A549 (cell line): ENCODE data around the gene FAM78B. TPM values are rescaled to one million over a fixed set of nuclear protein-coding genes. Genes with fewer than 3 reads are reported as not detected.

ENCODE experiments used
- ATAC-seq, 2 experiments: fragments of 200-7000 bp in 1 of 2; fragments of >200 bp in 1 of 2; cut with Nextera tagmentation in 1 of 2; cut with Tn5 transposase in 1 of 2; 3 replicates each; pipeline versions ENCODE4 v1.8.0 to v1.9.1; 2018 to 2020; ENCODE audit warnings: mild to moderate bottlenecking in 1 of 2, moderate library complexity in 1 of 2
- CTCF ChIA-PET: fragments of 300-600 bp; sonication (Branson Sonifier 250); formaldehyde crosslinking; extraction: SDS; loops from one replicate; lab custom pipeline; 2021; ENCODE audit warnings: antibody characterized with exemption, inconsistent platforms; lab: Yijun Ruan, JAX
- POLR2A ChIA-PET: fragments of 350-600 bp; formaldehyde crosslinking; extraction: SDS; loops from one replicate; lab custom pipeline; 2021; ENCODE audit warnings: antibody characterized with exemption, inconsistent platforms; lab: Yijun Ruan, JAX
- DNase-seq, 2 experiments: peaks; one replicate each; pipeline versions ENCODE4 v3.0.0 to v3.0.0-alpha.2; 2011 to 2016; ENCODE audit warnings: low read depth in 1 of 2, low spot score in 1 of 2
- FAIRE-seq: peaks from 2 replicates; lab custom pipeline; 2011; peaks lifted over from hg19 to GRCh38; lab: Jason Lieb, UNC
- H3K27ac ChIP-seq, 2 experiments: fragments of >200 bp; sonication (Bioruptor Twin); formaldehyde crosslinking; 3 replicates each; pipeline ENCODE4 v1.5.1; 2016 to 2017
- H3K4me1 ChIP-seq: fragments of >200 bp; sonication (Bioruptor Twin); formaldehyde crosslinking; 3 replicates; pipeline ENCODE4 v1.6.1; 2016
- H3K4me2 ChIP-seq: fragments of >200 bp; sonication (Bioruptor Twin); formaldehyde crosslinking; 3 replicates; pipeline ENCODE4 v1.6.1; 2016
- H3K4me3 ChIP-seq: fragments of >200 bp; sonication (Bioruptor Twin); formaldehyde crosslinking; 3 replicates; pipeline ENCODE4 v1.5.1; 2016
- H3K9me3 ChIP-seq: fragments of >200 bp; sonication (Bioruptor Twin); formaldehyde crosslinking; 3 replicates; pipeline ENCODE4 v1.6.1; 2016
- BHLHE40 ChIP-seq: IDR thresholded peaks from 2 replicates; pipeline ENCODE4 v1.6.1; 2012; ENCODE audit warnings: low read depth, low read length, inconsistent platforms
- CEBPB ChIP-seq, 2 experiments: fragments of >200 bp in 1 of 2; sonication (Bioruptor Twin) in 1 of 2; formaldehyde crosslinking in 1 of 2; IDR thresholded peaks; 2 replicates each; pipeline ENCODE4 v1.6.1; 2012 to 2016
- CHD2 ChIP-seq: fragments of 150-350 bp; IDR thresholded peaks from 2 replicates; pipeline ENCODE4 v1.6.1; 2014; ENCODE audit warnings: low read length; ENCODE audit not compliant: partially characterized antibody
- CHD4 ChIP-seq: fragments of 200-600 bp; sonication (generic); IDR thresholded peaks from 2 replicates; pipeline ENCODE4 v1.6.1; 2016; ENCODE audit warnings: antibody characterized with exemption, mild to moderate bottlenecking, borderline replicate concordance
- EHF ChIP-seq: fragments of 250-450 bp; sonication (Bioruptor Pico); IDR thresholded peaks from 2 replicates; pipeline ENCODE4 v1.5.0; 2020; ENCODE audit warnings: mild to moderate bottlenecking
- EHMT2 ChIP-seq: fragments of 200-600 bp; sonication (generic); IDR thresholded peaks from 2 replicates; pipeline ENCODE4 v1.6.1; 2016; ENCODE audit warnings: antibody characterized with exemption, low read depth, mild to moderate bottlenecking, moderate library complexity
- EP300 ChIP-seq, 2 experiments: fragments of >200 bp; sonication (Bioruptor Twin); formaldehyde crosslinking; IDR thresholded peaks; 2 replicates in 1 of 2; 3 replicates in 1 of 2; pipeline ENCODE4 v1.6.1; 2016 to 2017
- ESRRA ChIP-seq: fragments of 150-350 bp; IDR thresholded peaks from 2 replicates; pipeline ENCODE4 v1.6.1; 2014; ENCODE audit warnings: mild to moderate bottlenecking, low read length, borderline replicate concordance
- FOSL2 ChIP-seq, 2 experiments: fragments of 450-650 bp in 1 of 2; fragments of >200 bp in 1 of 2; sonication (Bioruptor Twin) in 1 of 2; formaldehyde crosslinking; IDR thresholded peaks; 2 replicates each; pipeline versions ENCODE4 v1.5.0 to v1.6.1; 2016 to 2020; ENCODE audit warnings: mild to moderate bottlenecking in 1 of 2, moderate library complexity in 1 of 2
- FOXS1 ChIP-seq: fragments of 250-450 bp; sonication (Bioruptor Pico); IDR thresholded peaks from 2 replicates; pipeline ENCODE4 v1.5.0; 2020; ENCODE audit warnings: mild to moderate bottlenecking, moderate library complexity
- GATA3 ChIP-seq: IDR thresholded peaks from 2 replicates; pipeline ENCODE4 v1.6.1; 2012; ENCODE audit warnings: borderline replicate concordance
- HDAC2 ChIP-seq: fragments of 200-600 bp; sonication (generic); IDR thresholded peaks from 2 replicates; pipeline ENCODE4 v1.6.1; 2016
- HEYL ChIP-seq: fragments of 250-450 bp; sonication (Bioruptor Pico); IDR thresholded peaks from 2 replicates; pipeline ENCODE4 v1.8.0; 2021; ENCODE audit warnings: mild to moderate bottlenecking, moderate library complexity
- HOXB13 ChIP-seq: fragments of 250-450 bp; sonication (Bioruptor Pico); IDR thresholded peaks from 2 replicates; pipeline ENCODE4 v1.5.0; 2020; ENCODE audit warnings: low read depth, mild to moderate bottlenecking, moderate library complexity
- HOXB5 ChIP-seq: fragments of 250-450 bp; sonication (Bioruptor Pico); IDR thresholded peaks from 2 replicates; pipeline ENCODE4 v1.5.0; 2020; ENCODE audit warnings: mild to moderate bottlenecking, moderate library complexity
- MYC ChIP-seq: IDR thresholded peaks from 2 replicates; pipeline ENCODE4 v1.6.1; 2012; ENCODE audit warnings: mild to moderate bottlenecking, inconsistent platforms, low read length, improper control_type of control experiment, borderline replicate concordance
- NR3C1 ChIP-seq: fragments of >200 bp; sonication (Bioruptor Twin); formaldehyde crosslinking; IDR thresholded peaks from 3 replicates; pipeline ENCODE4 v1.6.1; 2017
- POLR2AphosphoS2 ChIP-seq: conservative IDR thresholded peaks from 2 replicates; pipeline ENCODE4 v1.6.1; 2012; ENCODE audit warnings: low read length, improper control_type of control experiment, inconsistent platforms
- RFX5 ChIP-seq: fragments of 450-650 bp; IDR thresholded peaks from 2 replicates; pipeline ENCODE4 v1.7.1; 2014; ENCODE audit warnings: antibody characterized with exemption, mild to moderate bottlenecking, moderate library complexity
- SMC3 ChIP-seq: fragments of >200 bp; sonication (Bioruptor Twin); formaldehyde crosslinking; IDR thresholded peaks from 3 replicates; pipeline ENCODE4 v1.6.1; 2018; ENCODE audit warnings: inconsistent platforms
- TFCP2L1 ChIP-seq: fragments of 250-450 bp; sonication (Bioruptor Pico); IDR thresholded peaks from 2 replicates; pipeline ENCODE4 v1.5.0; 2021; ENCODE audit warnings: mild to moderate bottlenecking
- ZC3H11A ChIP-seq: fragments of 450-650 bp; IDR thresholded peaks from 2 replicates; pipeline ENCODE4 v1.6.1; 2014; ENCODE audit warnings: antibody characterized with exemption, mild to moderate bottlenecking
- ZFP36 ChIP-seq: fragments of 450-650 bp; IDR thresholded peaks from 2 replicates; pipeline ENCODE4 v1.6.1; 2014; ENCODE audit warnings: borderline replicate concordance; ENCODE audit not compliant: partially characterized antibody
- WGBS: methylation state at CpG from one replicate; pipeline ENCODE4 v1.1.6; 2017; ENCODE audit errors: missing lambda C conversion rate; 5-methylcytosine and 5-hydroxymethylcytosine counted together
- polyA plus RNA-seq, 4 experiments: library from polyadenylated mRNA; depleted of rRNA in 3 of 4; stranded (reverse); fragments of >200 nt; fragmentation: RNase III in 1 of 4; extraction: RNeasy Plus Mini Kit Qiagen cat#74134 plus additional on column Dnase treatment in 1 of 4; gene quantifications; 2 replicates in 3 of 4; 3 replicates in 1 of 4; pipeline ENCODE4 v1.2.3, GENCODE V29; 2011 to 2017
- TF ChIP-seq, protein P1 (sequence below): fragments of 450-650 bp; IDR thresholded peaks from 2 replicates; pipeline ENCODE4 v1.6.1; 2014; ENCODE audit warnings: antibody characterized with exemption
- TF ChIP-seq, protein P2 (sequence below): IDR thresholded peaks from 2 replicates; pipeline ENCODE4 v1.6.1; 2012
- TF ChIP-seq, protein P3 (sequence below): IDR thresholded peaks from 2 replicates; pipeline ENCODE4 v1.6.1; 2012; ENCODE audit warnings: low read depth, borderline replicate concordance
- TF ChIP-seq, protein P4 (sequence below): fragments of >200 bp; sonication (Bioruptor Twin); formaldehyde crosslinking; IDR thresholded peaks from 2 replicates; pipeline ENCODE4 v1.6.1; 2016

FAM78B gene
- polyA plus RNA-seq, 2 of the 4 experiments (the other 2 are of a cell fraction) = 0.13 to 0.34 TPM

DNA sequence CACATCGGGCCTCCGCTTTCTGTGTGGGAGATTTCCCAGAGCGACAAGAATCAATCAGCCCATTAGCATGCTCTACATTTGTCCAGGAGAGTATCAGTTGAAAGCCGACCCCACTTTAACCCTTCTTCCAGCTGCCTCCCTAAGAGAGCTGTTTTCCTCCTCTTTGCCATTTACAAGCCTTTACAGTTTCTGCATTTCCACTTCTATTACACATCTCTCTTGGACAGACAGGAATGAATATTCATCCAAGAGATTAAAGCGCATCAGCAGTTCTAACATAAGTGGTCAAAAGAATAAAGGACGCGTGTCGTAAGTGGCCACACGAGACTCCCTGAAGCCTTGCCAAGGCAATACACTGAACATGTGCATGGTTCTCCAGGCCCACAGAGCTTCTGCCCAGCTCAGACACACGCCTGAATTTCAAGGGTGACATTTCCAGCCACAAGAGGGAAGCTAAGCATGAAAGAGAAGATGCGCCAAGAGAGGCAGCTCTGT is 47.3 kb downstream of the FAM78B start:
- no peak for FAIRE-seq
- no peak overlapping the region for H3K27ac ChIP-seq
- no peak for ATAC-seq
- no peak overlapping the region for H3K4me3 ChIP-seq
- ChIA-PET POLR2A (no interaction called here), CTCF (no interaction called here)
- no peak overlapping the region for H3K4me2 ChIP-seq
- no peaks in the 10 kb centered on the region for H3K9me3 ChIP-seq
- no peak for DNase-seq
- TF ChIP-seq MYC = no peak
- TF ChIP-seq CHD2 = no peak
- TF ChIP-seq FOXS1 = no peak
- no peak for TF ChIP-seq HEYL (CRISPR knock-in tag)
- TF ChIP-seq NR3C1 = no peak
- TF ChIP-seq, protein P1, sequence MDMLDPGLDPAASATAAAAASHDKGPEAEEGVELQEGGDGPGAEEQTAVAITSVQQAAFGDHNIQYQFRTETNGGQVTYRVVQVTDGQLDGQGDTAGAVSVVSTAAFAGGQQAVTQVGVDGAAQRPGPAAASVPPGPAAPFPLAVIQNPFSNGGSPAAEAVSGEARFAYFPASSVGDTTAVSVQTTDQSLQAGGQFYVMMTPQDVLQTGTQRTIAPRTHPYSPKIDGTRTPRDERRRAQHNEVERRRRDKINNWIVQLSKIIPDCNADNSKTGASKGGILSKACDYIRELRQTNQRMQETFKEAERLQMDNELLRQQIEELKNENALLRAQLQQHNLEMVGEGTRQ = no peak
- TF ChIP-seq ZFP36 = no peak
- no peak for TF ChIP-seq SMC3
- no peak for TF ChIP-seq ESRRA
- no peak for TF ChIP-seq GATA3
- TF ChIP-seq, protein P2, sequence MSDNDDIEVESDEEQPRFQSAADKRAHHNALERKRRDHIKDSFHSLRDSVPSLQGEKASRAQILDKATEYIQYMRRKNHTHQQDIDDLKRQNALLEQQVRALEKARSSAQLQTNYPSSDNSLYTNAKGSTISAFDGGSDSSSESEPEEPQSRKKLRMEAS = no peak
- TF ChIP-seq CEBPB (IDR thresholded peaks at IDR 0.05) = no peak
- TF ChIP-seq ZC3H11A = no peak
- 20% methylated on average over 11 of the region's 11 CpGs for WGBS
- no peaks in the 10 kb centered on the region for H3K4me1 ChIP-seq

DNA sequence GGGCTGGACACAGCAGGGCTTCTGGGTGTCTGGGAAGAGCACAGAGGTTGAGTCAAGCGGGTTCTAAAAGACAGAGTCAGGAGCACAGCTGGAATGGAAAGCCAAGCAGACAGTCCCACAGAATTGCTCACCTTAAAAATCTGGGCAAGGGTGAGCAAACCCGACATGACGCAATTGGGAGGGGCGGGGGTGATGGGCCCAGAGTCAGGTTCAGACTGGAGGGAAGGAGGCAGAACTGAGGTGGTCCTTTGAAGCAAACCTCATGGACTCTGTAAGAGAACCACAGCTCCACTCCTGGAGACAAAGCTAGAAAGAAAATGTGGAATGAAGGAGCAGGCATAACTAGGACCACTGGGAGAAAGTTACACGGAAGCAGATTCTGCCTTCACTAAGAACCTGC is 49.0 kb downstream of the FAM78B start:
- no peak for ATAC-seq
- no peak for DNase-seq
- H3K4me3 ChIP-seq = no peak overlapping the region
- H3K27ac ChIP-seq = no peak overlapping the region
- H3K9me3 ChIP-seq = no peaks in the 10 kb centered on the region
- H3K4me1 ChIP-seq = no peaks in the 10 kb centered on the region
- FAIRE-seq = no peak
- 0% methylated on average over 2 of the region's 5 CpGs for WGBS
- TF ChIP-seq FOSL2 (IDR thresholded peaks at IDR 0.05) (no peak), FOSL2 (CRISPR knock-in tag; IDR thresholded peaks at IDR 0.05) (no peak), POLR2AphosphoS2 (no peak), HDAC2 (no peak), CHD4 (no peak), ESRRA (no peak), SMC3 (no peak), ZFP36 (no peak), RFX5 (no peak), HOXB5 (CRISPR knock-in tag) (no peak), TFCP2L1 (no peak), EHMT2 (no peak), EHF (CRISPR knock-in tag) (no peak), EP300 (IDR thresholded peaks at IDR 0.05) (no peak), HOXB13 (no peak), BHLHE40 (no peak)
- TF ChIP-seq, protein P3, sequence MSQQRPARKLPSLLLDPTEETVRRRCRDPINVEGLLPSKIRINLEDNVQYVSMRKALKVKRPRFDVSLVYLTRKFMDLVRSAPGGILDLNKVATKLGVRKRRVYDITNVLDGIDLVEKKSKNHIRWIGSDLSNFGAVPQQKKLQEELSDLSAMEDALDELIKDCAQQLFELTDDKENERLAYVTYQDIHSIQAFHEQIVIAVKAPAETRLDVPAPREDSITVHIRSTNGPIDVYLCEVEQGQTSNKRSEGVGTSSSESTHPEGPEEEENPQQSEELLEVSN = no peak
- TF ChIP-seq, protein P2 = no peak
- TF ChIP-seq, protein P1 = no peak
- TF ChIP-seq, protein P4, sequence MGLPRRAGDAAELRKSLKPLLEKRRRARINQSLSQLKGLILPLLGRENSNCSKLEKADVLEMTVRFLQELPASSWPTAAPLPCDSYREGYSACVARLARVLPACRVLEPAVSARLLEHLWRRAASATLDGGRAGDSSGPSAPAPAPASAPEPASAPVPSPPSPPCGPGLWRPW = no peak
- ChIA-PET CTCF (interaction anchor here (1.2 kb wide), 1 partner anchor 10 kb away, joined by 4 read pairs; no protein-coding TSS in a partner anchor), POLR2A (no interaction called here)
- no peak overlapping the region for H3K4me2 ChIP-seq
